Breast epithelium (tissue), 4 donors: ENCODE results near the gene ASTN2. TPM values are rescaled to one million over a fixed set of nuclear protein-coding genes. Genes with fewer than 3 reads are reported as not detected.

Experiments
- DNase-seq, 2 donors: peaks; one replicate each; pipeline ENCODE4 v3.0.0-alpha.2; 2019; ENCODE audit warnings: low spot score in 2 of 2
- H3K27ac ChIP-seq, 2 donors: fragments of 200-600 bp; sonication (generic) in 1 of 2; one replicate each; pipeline ENCODE4 v1.5.1; 2016 to 2019; ENCODE audit warnings: mild to moderate bottlenecking in 1 of 2
- H3K27me3 ChIP-seq, 2 donors: fragments of 200-600 bp; sonication (generic) in 1 of 2; one replicate each; pipeline versions ENCODE4 v1.5.1 to v1.6.0; 2017 to 2019; ENCODE audit warnings: control low read depth in 1 of 2, mild to moderate bottlenecking in 1 of 2
- H3K36me3 ChIP-seq: fragments of 200-600 bp; one replicate; pipeline ENCODE4 v1.5.1; 2019
- H3K4me1 ChIP-seq, 2 donors: fragments of 200-600 bp; sonication (generic); one replicate each; pipeline ENCODE4 v1.5.1; 2016 to 2019; ENCODE audit warnings: control low read depth in 1 of 2
- H3K4me3 ChIP-seq, 3 donors: fragments of 200-600 bp; sonication (generic); 1 replicate in 2 of 3; 2 replicates in 1 of 3; pipeline ENCODE4 v1.5.1; 2016 to 2019; ENCODE audit warnings: mild to moderate bottlenecking in 3 of 3, moderate library complexity in 2 of 3
- H3K9me3 ChIP-seq, 2 donors: fragments of 200-600 bp; sonication (generic) in 1 of 2; one replicate each; pipeline ENCODE4 v1.5.1; 2016 to 2019; ENCODE audit warnings: control low read depth in 1 of 2
- CTCF ChIP-seq, 3 donors: fragments of 450-650 bp; IDR thresholded peaks; one replicate each; pipeline ENCODE4 v1.5.1; 2016 to 2017; ENCODE audit warnings: antibody characterized with exemption in 3 of 3, mild to moderate bottlenecking in 3 of 3, moderate library complexity in 3 of 3
- POLR2A ChIP-seq: fragments of 450-650 bp; IDR thresholded peaks from one replicate; pipeline ENCODE4 v1.6.1; 2016; ENCODE audit warnings: antibody characterized with exemption, mild to moderate bottlenecking, moderate library complexity
- POLR2AphosphoS5 ChIP-seq, 3 donors: sonication (generic); formaldehyde crosslinking; IDR thresholded peaks; one replicate each; pipeline ENCODE4 v1.6.1; 2017; ENCODE audit warnings: antibody characterized with exemption in 3 of 3
- intact Hi-C: fragments of 100-400 bp; cut with DNase I; formaldehyde crosslinking; loops from one replicate; pipeline ENCODE4 v1.15.1; 2023; ENCODE audit warnings: low total_unique reads
- total RNA-seq, 3 donors: library from RNA; depleted of rRNA; stranded (reverse); fragments of >200 nt; gene quantifications; one replicate each; pipeline ENCODE4 v1.1.0, GENCODE V29; 2016

Gene ASTN2
- total RNA-seq, 3 donors from 2014 or later, result 9.1 to 13.8 (median 9.8) TPM

- Histone ChIP-seq H3K27ac (no peak overlapping the region), H3K4me3 (no peak overlapping the region), H3K9me3 (no peaks in the 10 kb centered on the region), H3K36me3 (no peaks in the 10 kb centered on the region), H3K27me3 (no peaks in the 10 kb centered on the region), H3K4me1 (no peaks in the 10 kb centered on the region)
- intact Hi-C loops, result no loop called here
- no peak for DNase-seq
- TF ChIP-seq POLR2A, result no peak
These were observed 461.6 kb downstream of the ASTN2 start for GRCh38 chr9:116953271-116953670.

- Histone ChIP-seq H3K9me3 (no peaks in the 10 kb centered on the region), H3K4me1 (no peaks in the 10 kb centered on the region), H3K4me3 (no peak overlapping the region), H3K27ac (no peak overlapping the region), H3K27me3 (no peaks in the 10 kb centered on the region), H3K36me3 (no peaks in the 10 kb centered on the region)
- intact Hi-C loops, result no loop called here
- DNase-seq, result no peak
- TF ChIP-seq POLR2AphosphoS5 (IDR thresholded peaks at IDR 0.05), result no peak
- no peak for TF ChIP-seq CTCF (IDR thresholded peaks at IDR 0.05)
- TF ChIP-seq POLR2A, result no peak
These were observed 462.4 kb downstream of the ASTN2 start for GRCh38 chr9:116952436-116952810.

- no peak for TF ChIP-seq POLR2A
- TF ChIP-seq POLR2AphosphoS5 (IDR thresholded peaks at IDR 0.05), result no peak
- TF ChIP-seq CTCF (IDR thresholded peaks at IDR 0.05), result no peak
- no peak overlapping the region for H3K27ac ChIP-seq
- H3K36me3 ChIP-seq, result no peaks in the 10 kb centered on the region
- no peaks in the 10 kb centered on the region for H3K4me1 ChIP-seq
- H3K27me3 ChIP-seq, result no peaks in the 10 kb centered on the region
- intact Hi-C loops, result no loop called here
- no peaks in the 10 kb centered on the region for H3K9me3 ChIP-seq
- no peak for DNase-seq
- H3K4me3 ChIP-seq, result no peak overlapping the region
These were observed 463.0 kb downstream of the ASTN2 start for GRCh38 chr9:116951588-116952435.

DNA sequence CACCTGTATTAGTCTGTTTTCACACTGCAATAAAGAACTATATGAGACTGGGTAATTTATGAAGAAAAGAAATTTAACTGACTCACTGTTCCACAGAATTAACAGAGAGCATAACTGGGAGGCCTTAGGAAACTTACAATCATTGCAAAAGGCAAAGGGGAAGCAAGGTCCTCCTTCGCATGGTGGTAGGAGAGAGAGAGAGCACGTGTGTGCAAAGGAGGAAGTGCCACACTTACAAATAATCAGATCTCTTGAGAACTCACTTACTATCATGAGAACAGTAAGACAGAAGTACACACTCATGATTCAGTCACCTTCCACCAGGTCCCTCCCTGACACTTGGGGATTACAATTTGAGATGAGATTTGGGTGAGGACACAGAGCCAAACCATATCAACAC is 469.0 kb downstream of the ASTN2 start:
- no peaks in the 10 kb centered on the region for H3K36me3 ChIP-seq
- H3K27ac ChIP-seq, result no peak overlapping the region
- no peaks in the 10 kb centered on the region for H3K27me3 ChIP-seq
- no peak overlapping the region for H3K4me3 ChIP-seq
- no peak for TF ChIP-seq POLR2A
- TF ChIP-seq CTCF (IDR thresholded peaks at IDR 0.05), result no peak
- no peak for TF ChIP-seq POLR2AphosphoS5 (IDR thresholded peaks at IDR 0.05)
- intact Hi-C loops, result no loop called here
- DNase-seq, result no peak
- no peaks in the 10 kb centered on the region for H3K9me3 ChIP-seq
- H3K4me1 ChIP-seq, result no peaks in the 10 kb centered on the region

DNA sequence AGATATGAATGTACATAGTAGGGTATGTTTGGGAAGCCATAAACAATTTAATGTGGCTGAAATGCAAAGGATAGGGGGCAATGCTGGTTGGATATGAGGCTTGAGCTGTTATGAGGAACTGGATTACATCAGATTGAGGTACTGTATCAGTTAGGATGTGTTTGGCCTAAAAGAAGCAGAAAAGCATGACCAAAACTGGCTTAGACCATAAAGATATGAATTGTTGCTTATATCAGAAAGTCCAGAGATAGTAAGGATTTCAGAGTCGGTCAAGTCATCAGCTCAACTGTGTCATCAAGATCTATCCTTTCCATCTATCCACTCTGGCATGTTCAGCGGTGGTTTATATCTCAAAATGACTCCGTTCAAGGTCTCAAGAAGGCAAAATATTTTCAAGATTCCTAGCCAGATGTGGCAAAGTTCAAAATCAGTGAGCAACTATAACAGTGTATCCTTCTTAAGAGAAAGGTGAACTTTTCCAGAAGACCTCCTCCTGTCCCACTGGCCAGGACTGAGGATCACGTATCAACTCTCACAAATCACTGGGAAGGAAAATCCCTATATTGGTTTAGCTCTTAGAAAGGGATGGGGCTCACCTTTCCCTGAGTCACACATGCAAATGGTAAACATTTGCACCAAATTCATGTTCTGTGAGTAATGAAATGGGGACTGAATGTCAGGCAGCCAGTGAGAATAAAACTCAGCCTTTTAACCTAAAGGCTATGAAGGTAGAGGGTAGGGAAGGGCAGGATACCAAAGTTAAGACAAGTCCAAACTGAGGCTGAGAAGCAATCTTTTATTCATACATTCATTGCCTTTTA is 469.9 kb downstream of the ASTN2 start:
- Histone ChIP-seq H3K4me1 (no peaks in the 10 kb centered on the region), H3K36me3 (no peaks in the 10 kb centered on the region), H3K9me3 (no peaks in the 10 kb centered on the region), H3K27ac (no peak overlapping the region), H3K4me3 (no peak overlapping the region), H3K27me3 (no peaks in the 10 kb centered on the region)
- no peak for DNase-seq
- no peak for TF ChIP-seq POLR2A
- TF ChIP-seq CTCF (IDR thresholded peaks at IDR 0.05), result no peak
- no peak for TF ChIP-seq POLR2AphosphoS5 (IDR thresholded peaks at IDR 0.05)
- intact Hi-C loops, result no loop called here
